H9 (cell line): ENCODE data around the gene KIFC3. TPM values are rescaled to one million over a fixed set of nuclear protein-coding genes. Genes with fewer than 3 reads are reported as not detected.
A peak's percentile ranks its signal among the peaks of the same experiment; 100 is the strongest.

ENCODE experiments used
- DNase-seq: peaks from one replicate; pipeline ENCODE4 v3.0.0-alpha.2; 2017
- H2AFZ ChIP-seq: one replicate; pipeline ENCODE4 v1.6.1; 2013; ENCODE audit warnings: mild to moderate bottlenecking, low read length, control low read depth, moderate library complexity
- H2AK5ac ChIP-seq: 2 replicates; pipeline ENCODE4 v1.6.1; 2013; ENCODE audit warnings: low read length, control low read depth, mixed read lengths; ENCODE audit not compliant: insufficient read length
- H2BK120ac ChIP-seq: one replicate; pipeline ENCODE4 v1.6.1; 2013; ENCODE audit warnings: low read depth, mild to moderate bottlenecking, low read length, control low read depth, inconsistent platforms; ENCODE audit not compliant: poor library complexity, severe bottlenecking
- H2BK12ac ChIP-seq: 2 replicates; pipeline ENCODE4 v1.6.1; 2013; ENCODE audit warnings: low read length, control low read depth, mixed read lengths, low read depth; ENCODE audit not compliant: insufficient read length
- H2BK15ac ChIP-seq: 2 replicates; pipeline ENCODE4 v1.6.1; 2013; ENCODE audit warnings: low read depth, low read length, control low read depth
- H2BK20ac ChIP-seq: one replicate; pipeline ENCODE4 v1.6.1; 2013; ENCODE audit warnings: low read depth, mild to moderate bottlenecking, low read length, control low read depth, inconsistent platforms; ENCODE audit not compliant: poor library complexity, severe bottlenecking
- H2BK5ac ChIP-seq: 2 replicates; pipeline ENCODE4 v1.6.1; 2013; ENCODE audit warnings: low read length, control low read depth, mixed read lengths; ENCODE audit not compliant: insufficient read length
- H3K14ac ChIP-seq: 2 replicates; pipeline ENCODE4 v1.6.1; 2013; ENCODE audit warnings: low read length, control low read depth; ENCODE audit not compliant: insufficient read depth
- H3K18ac ChIP-seq: 2 replicates; pipeline ENCODE4 v1.6.1; 2013; ENCODE audit warnings: low read depth, mild to moderate bottlenecking, mixed read lengths, low read length, control low read depth; ENCODE audit not compliant: insufficient read length
- H3K23ac ChIP-seq: 2 replicates; pipeline ENCODE4 v1.6.1; 2013; ENCODE audit warnings: low read length, control low read depth, mixed read lengths, low read depth; ENCODE audit not compliant: insufficient read length
- H3K23me2 ChIP-seq: 2 replicates; pipeline ENCODE4 v1.6.1; 2013; ENCODE audit warnings: low read depth, mild to moderate bottlenecking, mixed read lengths, low read length, control low read depth; ENCODE audit not compliant: insufficient read length, poor library complexity, severe bottlenecking
- H3K27ac ChIP-seq: 2 replicates; pipeline ENCODE4 v1.5.1; 2013; ENCODE audit warnings: low read length, control low read depth, mixed read lengths, low read depth; ENCODE audit not compliant: insufficient read length
- H3K27me3 ChIP-seq: 2 replicates; pipeline ENCODE4 v1.6.1; 2013; ENCODE audit warnings: low read length, control low read depth, inconsistent platforms; ENCODE audit not compliant: insufficient read depth
- H3K4ac ChIP-seq: 2 replicates; pipeline ENCODE4 v1.6.1; 2013; ENCODE audit warnings: low read depth, mild to moderate bottlenecking, control low read depth, inconsistent platforms, low read length, moderate library complexity
- H3K4me1 ChIP-seq: 2 replicates; pipeline ENCODE4 v1.6.1; 2013; ENCODE audit warnings: low read length, control low read depth, inconsistent platforms; ENCODE audit not compliant: insufficient read depth
- H3K4me2 ChIP-seq: 2 replicates; pipeline ENCODE4 v1.6.1; 2013; ENCODE audit warnings: low read length, control low read depth, mixed read lengths; ENCODE audit not compliant: insufficient read length, insufficient read depth
- H3K56ac ChIP-seq: 2 replicates; pipeline ENCODE4 v1.6.1; 2013; ENCODE audit warnings: low read depth, mild to moderate bottlenecking, mixed read lengths, low read length, control low read depth; ENCODE audit not compliant: insufficient read length
- H3K79me1 ChIP-seq: 2 replicates; pipeline ENCODE4 v1.6.1; 2013; ENCODE audit warnings: low read depth, mild to moderate bottlenecking, moderate library complexity, low read length, control low read depth, inconsistent platforms; ENCODE audit not compliant: insufficient read depth, poor library complexity, severe bottlenecking
- H3K79me2 ChIP-seq: 2 replicates; pipeline ENCODE4 v1.6.1; 2013; ENCODE audit warnings: low read length, control low read depth, inconsistent platforms; ENCODE audit not compliant: insufficient read depth
- H3K9ac ChIP-seq: 2 replicates; pipeline ENCODE4 v1.6.1; 2013; ENCODE audit warnings: low read length, control low read depth, mixed read lengths; ENCODE audit not compliant: insufficient read length; ENCODE audit errors: extremely low read depth
- H3K9me3 ChIP-seq: one replicate; pipeline ENCODE4 v1.6.1; 2013; ENCODE audit warnings: low read depth, low read length, inconsistent platforms; ENCODE audit not compliant: control insufficient read depth
- H3T11ph ChIP-seq: one replicate; pipeline ENCODE4 v1.6.1; 2013; ENCODE audit warnings: mild to moderate bottlenecking, low read length, control low read depth, inconsistent platforms
- H4K20me1 ChIP-seq: one replicate; pipeline ENCODE4 v1.6.1; 2013; ENCODE audit not compliant: control insufficient read depth, insufficient read length, insufficient read depth
- H4K5ac ChIP-seq: 2 replicates; pipeline ENCODE4 v1.6.1; 2013; ENCODE audit warnings: low read depth, mild to moderate bottlenecking, mixed read lengths, low read length, control low read depth; ENCODE audit not compliant: insufficient read length
- H4K8ac ChIP-seq: replicated peaks from 2 replicates; pipeline ENCODE4 v1.6.1; 2013; ENCODE audit warnings: low read length, control low read depth, mixed read lengths, low read depth; ENCODE audit not compliant: insufficient read length
- H4K91ac ChIP-seq: 2 replicates; pipeline ENCODE4 v1.6.1; 2013; ENCODE audit warnings: low read depth, mild to moderate bottlenecking, moderate library complexity, mixed read lengths, low read length, control low read depth; ENCODE audit not compliant: insufficient read length
- H3K27ac Mint-ChIP-seq, 3 experiments: 2 replicates in 2 of 3; 3 replicates in 1 of 3; pipeline ENCODE4 v1.8.0; 2020 to 2021; ENCODE audit warnings: mixed read lengths in 3 of 3, mild to moderate bottlenecking in 1 of 3, moderate library complexity in 1 of 3
- H3K27me3 Mint-ChIP-seq: 2 replicates; pipeline ENCODE4 v1.8.0; 2021; ENCODE audit warnings: low read depth, mild to moderate bottlenecking, moderate library complexity, mixed read lengths
- H3K36me3 Mint-ChIP-seq, 3 experiments: 2 replicates in 2 of 3; 3 replicates in 1 of 3; pipeline ENCODE4 v1.8.0; 2020 to 2021; ENCODE audit warnings: low read depth in 3 of 3, mixed read lengths in 3 of 3; ENCODE audit not compliant: insufficient read depth in 1 of 3
- H3K4me1 Mint-ChIP-seq, 2 experiments: 2 replicates each; pipeline ENCODE4 v1.8.0; 2020; ENCODE audit warnings: mixed read lengths in 2 of 2
- H3K4me3 Mint-ChIP-seq, 2 experiments: 2 replicates in 1 of 2; 3 replicates in 1 of 2; pipeline ENCODE4 v1.8.0; 2020 to 2021; ENCODE audit warnings: mild to moderate bottlenecking in 2 of 2, mixed read lengths in 2 of 2, moderate library complexity in 1 of 2
- H3K9me3 Mint-ChIP-seq, 2 experiments: 2 replicates in 1 of 2; 3 replicates in 1 of 2; pipeline ENCODE4 v1.8.0; 2020; ENCODE audit warnings: mild to moderate bottlenecking in 2 of 2, mixed read lengths in 2 of 2, moderate library complexity in 1 of 2
- WGBS: extraction: QIAGEN DNeasy Blood & Tissue Kit; methylation state at CpG from one replicate; pipeline ENCODE4 v1.1.7; 2013; ENCODE audit warnings: missing lambda C conversion rate, low lambda C conversion rate, mixed read lengths; ENCODE audit not compliant: insufficient read length; ENCODE audit errors: extremely low coverage; 5-methylcytosine and 5-hydroxymethylcytosine counted together
- total RNA-seq: library from RNA; stranded (reverse); gene quantifications from 2 replicates; pipeline ENCODE4 v1.2.1, GENCODE V29; 2021
- TF ChIP-seq, protein P1 (sequence below): fragments of 200-600 bp; sonication (generic); conservative IDR thresholded peaks from 3 replicates; pipeline ENCODE4 v1.8.0; 2021; ENCODE audit warnings: antibody characterized with exemption, mild to moderate bottlenecking

KIFC3 gene
- total RNA-seq, 1 experiment from 2014 or later: 5.0 TPM

DNA sequence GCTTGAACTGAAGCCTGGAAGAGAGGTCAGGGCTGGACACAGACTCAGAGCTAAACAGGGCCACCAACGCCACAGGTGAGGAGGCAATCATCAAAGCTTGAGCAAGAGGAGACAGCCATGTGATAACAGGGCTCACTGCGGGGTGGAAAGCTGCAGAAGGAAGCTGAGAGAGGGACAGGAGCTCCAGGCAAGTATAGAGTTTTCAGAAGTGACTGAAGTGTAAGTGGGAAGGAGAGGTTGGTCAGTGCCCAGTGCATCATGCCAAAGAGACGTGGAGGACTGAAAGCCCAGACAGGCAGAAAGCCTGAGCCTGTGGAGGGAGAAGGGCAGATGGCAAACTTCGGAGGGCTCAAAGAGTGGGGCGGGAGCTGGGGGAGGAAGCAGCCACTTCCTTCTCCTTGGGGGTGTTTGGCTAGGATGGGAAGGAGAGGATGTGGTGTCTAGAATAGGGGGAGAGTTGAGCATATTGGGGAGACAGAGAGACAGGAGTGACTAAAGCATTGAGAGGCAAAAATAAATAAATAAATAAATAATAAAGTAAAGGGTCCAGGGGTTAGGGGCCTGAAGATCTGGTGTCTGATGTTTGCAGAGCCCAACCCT, 2.6 kb downstream of the KIFC3 start:
- Histone ChIP-seq H2BK120ac (no peak overlapping the region), H3K9ac (no peak overlapping the region), H2BK5ac (no peak overlapping the region), H3K79me2 (no peaks in the 10 kb centered on the region), H3K9me3 (no peaks in the 10 kb centered on the region), H3K4ac (no peak overlapping the region), H4K5ac (no peak overlapping the region), H4K20me1 (no peaks in the 10 kb centered on the region), H4K91ac (no peak overlapping the region), H2AK5ac (no peak overlapping the region), H3K27ac (no peak overlapping the region), H2BK12ac (no peak overlapping the region), H3K14ac (no peak overlapping the region), H2AFZ (no peak overlapping the region), H3T11ph (no peak overlapping the region), H3K79me1 (no peaks in the 10 kb centered on the region), H3K56ac (no peak overlapping the region), H2BK15ac (no peak overlapping the region), H3K27me3 (no peaks in the 10 kb centered on the region; the same call in 1 of the 2 replicates), H3K18ac (no peak overlapping the region), H3K4me1 (peaks cover 12% of the 10 kb centered on the region; the same call in 1 of the 2 replicates), H2BK20ac (no peak overlapping the region), H3K23ac (no peak overlapping the region), H3K23me2 (peaks cover 4% of the 10 kb centered on the region), H4K8ac (no peak overlapping the region), H3K4me2 (no peak overlapping the region)
- Mint-ChIP-seq H3K36me3 (no peaks in the 10 kb centered on the region), H3K9me3 (no peaks in the 10 kb centered on the region; a peak in 2 of 5 replicates), H3K4me3 (0 out of 5 replicates have a peak overlapping the region, but pooled peaks of 1 of the 2 experiments have one; percentile 39), H3K27ac (no peak overlapping the region), H3K4me1 (peaks cover 44 to 54% of the 10 kb centered on the region in 2 experiments), H3K27me3 (peaks cover 44% of the 10 kb centered on the region)
- WGBS: no CpG with 5 or more reads among the region's 5 CpGs
- TF ChIP-seq, protein P1, sequence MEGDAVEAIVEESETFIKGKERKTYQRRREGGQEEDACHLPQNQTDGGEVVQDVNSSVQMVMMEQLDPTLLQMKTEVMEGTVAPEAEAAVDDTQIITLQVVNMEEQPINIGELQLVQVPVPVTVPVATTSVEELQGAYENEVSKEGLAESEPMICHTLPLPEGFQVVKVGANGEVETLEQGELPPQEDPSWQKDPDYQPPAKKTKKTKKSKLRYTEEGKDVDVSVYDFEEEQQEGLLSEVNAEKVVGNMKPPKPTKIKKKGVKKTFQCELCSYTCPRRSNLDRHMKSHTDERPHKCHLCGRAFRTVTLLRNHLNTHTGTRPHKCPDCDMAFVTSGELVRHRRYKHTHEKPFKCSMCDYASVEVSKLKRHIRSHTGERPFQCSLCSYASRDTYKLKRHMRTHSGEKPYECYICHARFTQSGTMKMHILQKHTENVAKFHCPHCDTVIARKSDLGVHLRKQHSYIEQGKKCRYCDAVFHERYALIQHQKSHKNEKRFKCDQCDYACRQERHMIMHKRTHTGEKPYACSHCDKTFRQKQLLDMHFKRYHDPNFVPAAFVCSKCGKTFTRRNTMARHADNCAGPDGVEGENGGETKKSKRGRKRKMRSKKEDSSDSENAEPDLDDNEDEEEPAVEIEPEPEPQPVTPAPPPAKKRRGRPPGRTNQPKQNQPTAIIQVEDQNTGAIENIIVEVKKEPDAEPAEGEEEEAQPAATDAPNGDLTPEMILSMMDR: no peak
- no peak for DNase-seq
